ENCODE measurements around the gene KCNQ1. TPM values are rescaled to one million over a fixed set of nuclear protein-coding genes. Genes with fewer than 3 reads are reported as not detected.

Gene KCNQ1
- total RNA-seq, 1 experiment from 2014 or later, result 1.0 TPM

GRCh38 chr11:2518111-2518982 is 73.5 kb downstream of the KCNQ1 start:
- POLR2A ChIA-PET, result no interaction called here
- CTCF ChIA-PET, result no interaction called here
- no peak overlapping the region for H3K4me3 Mint-ChIP-seq (ENCODE audit: unreplicated experiment)
- H3K36me3 ChIP-seq (ENCODE audit: control insufficient read depth, insufficient read depth, low read length), result no peaks in the 10 kb centered on the region
- no peak overlapping the region for H3K4me3 ChIP-seq (ENCODE audit: low read depth, low read length)
- no peaks in the 10 kb centered on the region for H3K9me3 Mint-ChIP-seq (ENCODE audit: unreplicated experiment)
- H3K4me1 ChIP-seq, result peaks cover 4% of the 10 kb centered on the region; the same call in 1 of the 2 replicates
- intact Hi-C loops (cut with micrococcal nuclease; ENCODE audit: unreplicated experiment), result no loop called here
- H3K27me3 Mint-ChIP-seq (ENCODE audit: insufficient read depth, unreplicated experiment), result no peaks in the 10 kb centered on the region
- H3K27ac Mint-ChIP-seq (ENCODE audit: unreplicated experiment), result no peak overlapping the region
- no peaks in the 10 kb centered on the region for H3K36me3 Mint-ChIP-seq (ENCODE audit: insufficient read depth, unreplicated experiment)
- H3K27me3 ChIP-seq (replicated peaks; ENCODE audit: control insufficient read depth, insufficient read depth, low read length), result no peaks in the 10 kb centered on the region
- H3K4me1 Mint-ChIP-seq (ENCODE audit: low read depth, unreplicated experiment), result no peaks in the 10 kb centered on the region
- BruUV-seq (replicated peaks), result no TSS peak
- peak in 1 of 2 experiments; percentile 25 for DNase-seq
- TF ChIP-seq CTCF (IDR thresholded peaks at IDR 0.05; ENCODE audit: insufficient read depth in 1 of 2, low read depth in 1 of 2, low read length in 1 of 2, severe bottlenecking in 1 of 2, unreplicated experiment in 1 of 2), result no peak
- H3K9me3 ChIP-seq, result no peaks in the 10 kb centered on the region

GRCh38 chr11:2518983-2519340 is 74.2 kb downstream of the KCNQ1 start:
- intact Hi-C loops (cut with micrococcal nuclease; ENCODE audit: unreplicated experiment), result no loop called here
- H3K27me3 ChIP-seq (replicated peaks; ENCODE audit: control insufficient read depth, insufficient read depth, low read length), result no peaks in the 10 kb centered on the region

GRCh38 chr11:2519517-2519861 is 74.7 kb downstream of the KCNQ1 start:
- no peaks in the 10 kb centered on the region for H3K4me1 ChIP-seq
- ChIA-PET CTCF (no interaction called here), POLR2A (no interaction called here)
- H3K27me3 ChIP-seq (replicated peaks; ENCODE audit: control insufficient read depth, insufficient read depth, low read length), result no peaks in the 10 kb centered on the region
- H3K36me3 Mint-ChIP-seq (ENCODE audit: insufficient read depth, unreplicated experiment), result no peaks in the 10 kb centered on the region
- no peaks in the 10 kb centered on the region for H3K36me3 ChIP-seq (ENCODE audit: control insufficient read depth, insufficient read depth, low read length)
- no peaks in the 10 kb centered on the region for H3K27me3 Mint-ChIP-seq (ENCODE audit: insufficient read depth, unreplicated experiment)
- intact Hi-C loops (cut with micrococcal nuclease; ENCODE audit: unreplicated experiment), result no loop called here
- H3K9me3 ChIP-seq, result no peaks in the 10 kb centered on the region
- H3K4me3 ChIP-seq (ENCODE audit: low read depth, low read length), result no peak overlapping the region
- H3K4me1 Mint-ChIP-seq (ENCODE audit: low read depth, unreplicated experiment), result no peaks in the 10 kb centered on the region
- no peak for DNase-seq
- no peak overlapping the region for H3K4me3 Mint-ChIP-seq (ENCODE audit: unreplicated experiment)
- no peak for TF ChIP-seq CTCF (IDR thresholded peaks at IDR 0.05; ENCODE audit: insufficient read depth in 1 of 2, low read depth in 1 of 2, low read length in 1 of 2, severe bottlenecking in 1 of 2, unreplicated experiment in 1 of 2)
- H3K27ac Mint-ChIP-seq (ENCODE audit: unreplicated experiment), result no peak overlapping the region
- H3K9me3 Mint-ChIP-seq (ENCODE audit: unreplicated experiment), result no peaks in the 10 kb centered on the region
- no TSS peak for BruUV-seq (replicated peaks)

More at GRCh38 chr11:2518983-2519340, 74.2 kb downstream of the KCNQ1 start:
- H3K36me3 ChIP-seq (ENCODE audit: control insufficient read depth, insufficient read depth, low read length), result no peaks in the 10 kb centered on the region
- no peaks in the 10 kb centered on the region; the same call in 1 of the 2 replicates for H3K4me1 ChIP-seq
- no peaks in the 10 kb centered on the region for H3K36me3 Mint-ChIP-seq (ENCODE audit: insufficient read depth, unreplicated experiment)
- no peak overlapping the region for H3K4me3 ChIP-seq (ENCODE audit: low read depth, low read length)
- BruUV-seq (replicated peaks), result no TSS peak
- H3K27ac Mint-ChIP-seq (ENCODE audit: unreplicated experiment), result no peak overlapping the region
- TF ChIP-seq CTCF (IDR thresholded peaks at IDR 0.05; ENCODE audit: insufficient read depth in 1 of 2, low read depth in 1 of 2, low read length in 1 of 2, severe bottlenecking in 1 of 2, unreplicated experiment in 1 of 2), result no peak
- DNase-seq, result no peak
- CTCF ChIA-PET, result no interaction called here
- no peaks in the 10 kb centered on the region for H3K9me3 Mint-ChIP-seq (ENCODE audit: unreplicated experiment)
- no peaks in the 10 kb centered on the region for H3K4me1 Mint-ChIP-seq (ENCODE audit: low read depth, unreplicated experiment)
- no peak overlapping the region for H3K4me3 Mint-ChIP-seq (ENCODE audit: unreplicated experiment)
- no peaks in the 10 kb centered on the region for H3K27me3 Mint-ChIP-seq (ENCODE audit: insufficient read depth, unreplicated experiment)
- H3K9me3 ChIP-seq, result no peaks in the 10 kb centered on the region
- POLR2A ChIA-PET, result no interaction called here

Data from Caco-2 (cell line).